HCT116 (cell line): Measurements from ENCODE around the gene PGLYRP3. TPM values are rescaled to one million over a fixed set of nuclear protein-coding genes. Genes with fewer than 3 reads are reported as not detected.

Experiments used
- ATAC-seq: fragments of 200-7000 bp; cut with Tn5 transposase; 2 replicates; pipeline ENCODE4 v1.9.1; 2020; ENCODE audit warnings: mild to moderate bottlenecking, moderate library complexity
- BruUV-seq: library from RNA; stranded (reverse); fragments of 400-500 nt; replicated peaks from 2 replicates; lab custom pipeline; 2021; lab: Mats Ljungman, UMichigan
- CTCF ChIA-PET: fragments of 300-600 bp; sonication (Branson Sonifier 250); formaldehyde crosslinking; loops from one replicate; lab custom pipeline; 2021; ENCODE audit warnings: antibody characterized with exemption; lab: Charles Lee
- POLR2A ChIA-PET: fragments of 300-600, 350-600 bp; sonication (Branson Sonifier 250); formaldehyde crosslinking; loops from one replicate; lab custom pipeline; 2021; ENCODE audit warnings: antibody characterized with exemption; lab: Charles Lee
- RAD21 ChIA-PET, 2 experiments: fragments of 300-600 bp; sonication (Branson Sonifier 250); formaldehyde crosslinking; loops; one replicate each; lab custom pipeline; 2023; ENCODE audit warnings: low total read pairs in 2 of 2; ENCODE audit not compliant: uncharacterized antibody in 2 of 2, unreplicated experiment in 2 of 2, low non-redundant PET in 1 of 2; lab: Charles Lee
- DNase-seq: peaks from one replicate; pipeline ENCODE4 v3.0.0-alpha.2; 2010; ENCODE audit warnings: low read depth, low spot score
- H2AFZ ChIP-seq: fragments of 200-600 bp; shearing (Covaris generic), sonication (generic); 2 replicates; pipeline ENCODE4 v1.6.1; 2017; ENCODE audit warnings: low read depth, mixed run types, mixed read lengths, antibody characterized with exemption, low read length; ENCODE audit not compliant: poor library complexity, severe bottlenecking
- H3K27ac ChIP-seq: 2 replicates; pipeline ENCODE4 v1.5.1; 2012; ENCODE audit warnings: low read depth, low read length
- H3K27me3 ChIP-seq: fragments of 200-600 bp; sonication (generic); 2 replicates; pipeline ENCODE4 v1.6.1; 2016; ENCODE audit warnings: mixed run types, low read length, mixed read lengths; ENCODE audit not compliant: insufficient read depth
- H3K36me3 ChIP-seq, 2 experiments: fragments of 200-500 bp in 1 of 2; fragments of 200-600 bp in 1 of 2; sonication (Bioruptor generic) in 1 of 2; sonication (generic) in 1 of 2; 2 replicates each; pipeline versions ENCODE4 v1.5.1 to v1.6.1; 2014 to 2016; ENCODE audit warnings: low read length in 2 of 2, inconsistent platforms in 1 of 2, mixed read lengths in 1 of 2, mixed run types in 1 of 2; ENCODE audit not compliant: insufficient read depth in 2 of 2, control insufficient read depth in 1 of 2
- H3K4me1 ChIP-seq, 2 experiments: fragments of 200-600 bp in 1 of 2; sonication (generic) in 1 of 2; 2 replicates each; pipeline versions ENCODE4 v1.5.1 to v1.6.1; 2012 to 2017; ENCODE audit warnings: low read length in 2 of 2, inconsistent platforms in 1 of 2, mild to moderate bottlenecking in 1 of 2, mixed read lengths in 1 of 2, mixed run types in 1 of 2, moderate library complexity in 1 of 2; ENCODE audit not compliant: insufficient read depth in 2 of 2, control insufficient read depth in 1 of 2
- H3K4me2 ChIP-seq: fragments of 200-600 bp; sonication (generic); 2 replicates; pipeline ENCODE4 v1.6.1; 2017; ENCODE audit warnings: mixed run types, low read length, mixed read lengths
- H3K4me3 ChIP-seq, 2 experiments: fragments of 200-600 bp in 1 of 2; sonication (generic) in 1 of 2; replicated peaks in 1 of 2; 2 replicates each; pipeline ENCODE4 v1.5.1; 2011 to 2016; ENCODE audit warnings: low read length in 2 of 2, control low read depth in 1 of 2, low read depth in 1 of 2, mild to moderate bottlenecking in 1 of 2, mixed read lengths in 1 of 2, mixed run types in 1 of 2
- H3K79me2 ChIP-seq: fragments of 200-600 bp; sonication (generic); 2 replicates; pipeline ENCODE4 v1.6.1; 2017; ENCODE audit warnings: mild to moderate bottlenecking, mixed run types, low read length, moderate library complexity, mixed read lengths; ENCODE audit not compliant: insufficient read depth
- H3K9ac ChIP-seq: fragments of 200-600 bp; sonication (generic); 2 replicates; pipeline ENCODE4 v1.6.1; 2016; ENCODE audit warnings: low read length, mixed read lengths
- H3K9me2 ChIP-seq: fragments of 200-600 bp; sonication (generic), shearing (Covaris generic); 2 replicates; pipeline ENCODE4 v1.6.1; 2017; ENCODE audit warnings: mixed run types, mild to moderate bottlenecking, moderate library complexity; ENCODE audit not compliant: insufficient read depth
- H3K9me3 ChIP-seq, 2 experiments: fragments of 200-500 bp in 1 of 2; fragments of 200-600 bp in 1 of 2; sonication (Bioruptor generic) in 1 of 2; sonication (generic) in 1 of 2; 2 replicates each; pipeline ENCODE4 v1.6.1; 2014 to 2017; ENCODE audit warnings: low read length in 2 of 2, mixed read lengths in 2 of 2, inconsistent platforms in 1 of 2, low read depth in 1 of 2, mild to moderate bottlenecking in 1 of 2, mixed run types in 1 of 2, moderate library complexity in 1 of 2; ENCODE audit not compliant: control insufficient read depth in 1 of 2, insufficient read depth in 1 of 2
- H4K20me1 ChIP-seq: fragments of 200-600 bp; sonication (generic), shearing (Covaris generic); 2 replicates; pipeline ENCODE4 v1.6.1; 2017; ENCODE audit warnings: mixed run types, mild to moderate bottlenecking, moderate library complexity; ENCODE audit not compliant: insufficient read depth
- CEBPB ChIP-seq: IDR thresholded peaks from 2 replicates; pipeline ENCODE4 v1.6.1; 2012; ENCODE audit warnings: low read depth
- EGR1 ChIP-seq: IDR thresholded peaks from 2 replicates; pipeline ENCODE4 v1.6.1; 2012; ENCODE audit warnings: low read depth
- ELF1 ChIP-seq: IDR thresholded peaks from 2 replicates; pipeline ENCODE4 v1.6.1; 2012; ENCODE audit warnings: low read depth, borderline replicate concordance
- EZH2phosphoT487 ChIP-seq: fragments of 200-600 bp; IDR thresholded peaks from 2 replicates; pipeline ENCODE4 v1.6.1; 2018; ENCODE audit warnings: antibody characterized with exemption, borderline replicate concordance
- FOSL1 ChIP-seq: IDR thresholded peaks from 2 replicates; pipeline ENCODE4 v1.6.1; 2012; ENCODE audit warnings: low read depth
- JUND ChIP-seq: IDR thresholded peaks from 2 replicates; pipeline ENCODE4 v1.6.1; 2012
- POLR2A ChIP-seq: IDR thresholded peaks from 2 replicates; pipeline ENCODE4 v1.7.0; 2011; ENCODE audit warnings: borderline replicate concordance; ENCODE audit not compliant: insufficient read depth, insufficient read length; ENCODE audit errors: extremely low read depth
- RAD21 ChIP-seq: IDR thresholded peaks from 2 replicates; pipeline ENCODE4 v1.6.1; 2012; ENCODE audit warnings: low read depth, mild to moderate bottlenecking
- intact Hi-C: fragments of 100-400 bp; cut with micrococcal nuclease; formaldehyde crosslinking; loops from 2 replicates; pipeline ENCODE4 v1.10.0; 2022
- total RNA-seq: library from RNA; stranded (reverse); gene quantifications from one replicate; pipeline ENCODE4 v1.2.1, GENCODE V29; 2021; ENCODE audit not compliant: unreplicated experiment
- TF ChIP-seq, protein P1 (sequence below): IDR thresholded peaks from 2 replicates; pipeline ENCODE4 v1.6.1; 2011; ENCODE audit warnings: mild to moderate bottlenecking, low read length, moderate library complexity; ENCODE audit not compliant: insufficient replicate concordance; ENCODE audit errors: extremely low read depth
- TF ChIP-seq, protein P2 (sequence below): IDR thresholded peaks from 2 replicates; pipeline ENCODE4 v1.6.1; 2012
- TF ChIP-seq, protein P3 (sequence below), 3 experiments: fragments of 200-600 bp in 1 of 3; sonication (generic) in 1 of 3; IDR thresholded peaks in 2 of 3; conservative IDR thresholded peaks in 1 of 3; 2 replicates each; pipeline ENCODE4 v1.5.1; 2012 to 2017; ENCODE audit warnings: low read depth in 2 of 3, low read length in 2 of 3, antibody characterized with exemption in 1 of 3, borderline replicate concordance in 1 of 3, control low read depth in 1 of 3, mild to moderate bottlenecking in 1 of 3, mixed read lengths in 1 of 3, mixed run types in 1 of 3, moderate library complexity in 1 of 3; ENCODE audit not compliant: insufficient read depth in 1 of 3

Gene PGLYRP3
- total RNA-seq, 1 experiment from 2014 or later = not detected

DNA sequence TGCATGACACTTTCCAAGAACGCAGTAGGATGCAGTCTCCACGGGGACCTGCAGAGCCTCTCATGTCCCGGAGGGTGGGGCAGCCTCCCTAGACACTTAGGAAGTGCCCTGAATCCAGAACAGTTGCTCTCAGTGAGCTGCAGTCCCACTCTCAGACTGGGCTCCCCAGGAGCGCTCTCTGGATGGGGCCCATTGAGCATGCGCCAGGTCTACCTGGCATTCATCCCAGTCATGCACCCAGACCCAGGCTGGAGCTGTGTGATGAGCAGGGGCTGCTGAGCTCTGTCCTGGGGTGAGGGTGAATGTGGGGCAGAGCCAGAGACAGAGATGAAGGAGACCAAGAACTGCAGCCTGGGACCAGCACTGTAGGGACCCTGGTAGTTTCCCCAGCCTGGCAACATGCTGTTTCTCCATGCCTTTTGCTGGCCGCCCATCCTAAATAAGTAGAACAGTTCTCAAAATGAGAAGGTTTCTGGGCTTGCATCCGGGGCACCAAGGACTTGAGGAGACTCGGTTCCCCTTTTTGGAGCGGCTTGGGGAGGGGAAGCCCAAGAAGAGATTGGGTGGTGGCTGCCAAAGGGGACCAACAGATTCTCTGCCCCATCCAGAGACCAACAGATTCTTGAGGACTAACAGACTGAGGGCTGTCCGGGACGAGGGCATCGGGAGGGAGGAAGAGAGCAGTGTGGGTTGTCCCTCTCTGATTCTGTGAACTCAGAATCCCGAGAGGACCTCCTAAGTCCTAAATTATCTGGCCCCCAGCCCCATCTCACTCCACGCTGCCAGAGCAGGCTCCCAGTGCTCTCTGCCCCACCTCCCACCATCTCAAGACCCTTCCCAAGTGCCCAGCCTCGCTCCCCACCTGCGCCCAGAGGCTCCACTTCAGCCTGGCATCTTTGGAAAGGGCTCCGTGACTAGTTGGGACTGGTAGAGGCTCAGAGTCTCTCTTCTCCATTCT lies 36.9 kb upstream of the PGLYRP3 start:
- Histone ChIP-seq H3K27ac (no peak overlapping the region), H4K20me1 (no peaks in the 10 kb centered on the region), H3K79me2 (no peaks in the 10 kb centered on the region), H2AFZ (no peak overlapping the region), H3K4me1 (no peaks in the 10 kb centered on the region; a peak in 1 of 4 replicates), H3K36me3 (no peaks in the 10 kb centered on the region), H3K4me3 (no peak overlapping the region), H3K27me3 (peaks cover 39% of the 10 kb centered on the region), H3K9me3 (no peaks in the 10 kb centered on the region), H3K9me2 (no peaks in the 10 kb centered on the region), H3K9ac (no peak overlapping the region), H3K4me2 (no peak overlapping the region)
- ChIA-PET RAD21 (no interaction called here), CTCF (interaction anchor here (1.4 to 6.7 kb wide), 2 partner anchors 145 to 147 kb away, joined by 3 to 133 read pairs; no protein-coding TSS in a partner anchor), POLR2A (no interaction called here)
- TF ChIP-seq RAD21 (no peak), POLR2A (no peak), EGR1 (no peak), CEBPB (no peak), JUND (no peak), FOSL1 (no peak), ELF1 (no peak), EZH2phosphoT487 (no peak)
- TF ChIP-seq, protein P1, sequence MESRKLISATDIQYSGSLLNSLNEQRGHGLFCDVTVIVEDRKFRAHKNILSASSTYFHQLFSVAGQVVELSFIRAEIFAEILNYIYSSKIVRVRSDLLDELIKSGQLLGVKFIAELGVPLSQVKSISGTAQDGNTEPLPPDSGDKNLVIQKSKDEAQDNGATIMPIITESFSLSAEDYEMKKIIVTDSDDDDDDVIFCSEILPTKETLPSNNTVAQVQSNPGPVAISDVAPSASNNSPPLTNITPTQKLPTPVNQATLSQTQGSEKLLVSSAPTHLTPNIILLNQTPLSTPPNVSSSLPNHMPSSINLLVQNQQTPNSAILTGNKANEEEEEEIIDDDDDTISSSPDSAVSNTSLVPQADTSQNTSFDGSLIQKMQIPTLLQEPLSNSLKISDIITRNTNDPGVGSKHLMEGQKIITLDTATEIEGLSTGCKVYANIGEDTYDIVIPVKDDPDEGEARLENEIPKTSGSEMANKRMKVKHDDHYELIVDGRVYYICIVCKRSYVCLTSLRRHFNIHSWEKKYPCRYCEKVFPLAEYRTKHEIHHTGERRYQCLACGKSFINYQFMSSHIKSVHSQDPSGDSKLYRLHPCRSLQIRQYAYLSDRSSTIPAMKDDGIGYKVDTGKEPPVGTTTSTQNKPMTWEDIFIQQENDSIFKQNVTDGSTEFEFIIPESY = no peak
- TF ChIP-seq, protein P2, sequence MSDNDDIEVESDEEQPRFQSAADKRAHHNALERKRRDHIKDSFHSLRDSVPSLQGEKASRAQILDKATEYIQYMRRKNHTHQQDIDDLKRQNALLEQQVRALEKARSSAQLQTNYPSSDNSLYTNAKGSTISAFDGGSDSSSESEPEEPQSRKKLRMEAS = no peak
- TF ChIP-seq, protein P3, sequence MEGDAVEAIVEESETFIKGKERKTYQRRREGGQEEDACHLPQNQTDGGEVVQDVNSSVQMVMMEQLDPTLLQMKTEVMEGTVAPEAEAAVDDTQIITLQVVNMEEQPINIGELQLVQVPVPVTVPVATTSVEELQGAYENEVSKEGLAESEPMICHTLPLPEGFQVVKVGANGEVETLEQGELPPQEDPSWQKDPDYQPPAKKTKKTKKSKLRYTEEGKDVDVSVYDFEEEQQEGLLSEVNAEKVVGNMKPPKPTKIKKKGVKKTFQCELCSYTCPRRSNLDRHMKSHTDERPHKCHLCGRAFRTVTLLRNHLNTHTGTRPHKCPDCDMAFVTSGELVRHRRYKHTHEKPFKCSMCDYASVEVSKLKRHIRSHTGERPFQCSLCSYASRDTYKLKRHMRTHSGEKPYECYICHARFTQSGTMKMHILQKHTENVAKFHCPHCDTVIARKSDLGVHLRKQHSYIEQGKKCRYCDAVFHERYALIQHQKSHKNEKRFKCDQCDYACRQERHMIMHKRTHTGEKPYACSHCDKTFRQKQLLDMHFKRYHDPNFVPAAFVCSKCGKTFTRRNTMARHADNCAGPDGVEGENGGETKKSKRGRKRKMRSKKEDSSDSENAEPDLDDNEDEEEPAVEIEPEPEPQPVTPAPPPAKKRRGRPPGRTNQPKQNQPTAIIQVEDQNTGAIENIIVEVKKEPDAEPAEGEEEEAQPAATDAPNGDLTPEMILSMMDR (IDR thresholded peaks at IDR 0.05 in 2 of 3, conservative IDR thresholded peaks at IDR 0.05 in 1 of 3; ENCODE audit: borderline replicate concordance in 1 of 3, insufficient read depth in 1 of 3, low read depth in 2 of 3, low read length in 2 of 3) = no peak
- ATAC-seq = no peak
- DNase-seq = no peak
- intact Hi-C loops = loop anchor here (5.0 kb wide), 2 partner anchors 278 to 923 kb away; partner anchors contain the start of genes HAX1, S100A1 and S100A13
- BruUV-seq = no TSS peak
